Lower lobe of right lung (tissue), 2 donors: ENCODE measurements around the gene IP6K3. TPM values are rescaled to one million over a fixed set of nuclear protein-coding genes. Genes with fewer than 3 reads are reported as not detected.
A peak's percentile ranks its signal among the peaks of the same experiment; 100 is the strongest.

Experiments
- ATAC-seq, 2 donors: fragments of 200-7000 bp; cut with Tn5 transposase; one replicate each; pipeline ENCODE4 v1.9.1; 2020 to 2022; ENCODE audit warnings: mild to moderate bottlenecking in 2 of 2, moderate library complexity in 2 of 2
- DNase-seq: peaks from one replicate; pipeline ENCODE4 v3.0.0-alpha.2; 2020
- H3K27ac ChIP-seq: fragments of 200-600 bp; one replicate; pipeline ENCODE4 v1.8.0; 2022
- H3K27me3 ChIP-seq: fragments of 200-600 bp; one replicate; pipeline ENCODE4 v1.8.0; 2022; ENCODE audit warnings: low read depth
- H3K36me3 ChIP-seq: fragments of 200-600 bp; one replicate; pipeline ENCODE4 v1.8.0; 2022; ENCODE audit warnings: mild to moderate bottlenecking
- H3K4me1 ChIP-seq: fragments of 200-600 bp; one replicate; pipeline ENCODE4 v1.8.0; 2022
- H3K4me3 ChIP-seq: fragments of 200-600 bp; one replicate; pipeline ENCODE4 v1.8.0; 2022; ENCODE audit warnings: mild to moderate bottlenecking
- H3K9me3 ChIP-seq: fragments of 200-600 bp; one replicate; pipeline ENCODE4 v1.8.0; 2022
- CTCF ChIP-seq: fragments of 200-600 bp; IDR thresholded peaks from one replicate; pipeline ENCODE4 v1.8.0; 2022; ENCODE audit warnings: antibody characterized with exemption, mild to moderate bottlenecking
- intact Hi-C: fragments of 100-400 bp; cut with DNase I; formaldehyde crosslinking; loops from one replicate; pipeline ENCODE4 v1.11.0; 2022
- microRNA-seq: library from miRNA; unstranded; fragments of <30 nt; microRNA quantifications from one replicate; pipeline ENCODE4 v1.2.0, GENCODE V29; 2020; ENCODE audit warnings: borderline number of aligned reads
- total RNA-seq: library from RNA; stranded (reverse); fragmentation: NEBNext Ultra II Directional; extraction: Animal tissue kit (Norgen Biotek cat#: 25700); gene quantifications from one replicate; pipeline ENCODE4 v1.2.1, GENCODE V29; 2021
- donor health status: DM: no; HTN: yes; CAD: no; lungs with severe emphysema.

IP6K3 gene
- total RNA-seq, 1 donor from 2014 or later, result 3.5 TPM

GRCh38 chr6:33671744-33672072 is 75.0 kb downstream of the IP6K3 start:
- Histone ChIP-seq H3K9me3 (no peaks in the 10 kb centered on the region), H3K36me3 (peaks cover 99% of the 10 kb centered on the region), H3K4me1 (peaks cover 5% of the 10 kb centered on the region), H3K27ac (no peak overlapping the region), H3K4me3 (no peak overlapping the region), H3K27me3 (no peaks in the 10 kb centered on the region)
- ATAC-seq, result no peak
- intact Hi-C loops, result no loop called here
- TF ChIP-seq CTCF, result no peak
- DNase-seq, result no peak

Small RNA genes lying within 50 kb of the gene (microRNA-seq; reads per million reads assigned to microRNA genes)
- 5.0 reads per million, percentile 3 among the genes with 10 or more reads in this experiment for gene MIR3934

Other genes starting within 250 kb of the IP6K3 start
- 22.3 TPM for gene BAK1, start 166.6 kb downstream of the IP6K3 start, total RNA-seq
- gene ITPR3, start 125.6 kb downstream of the IP6K3 start, total RNA-seq, result 74.7 TPM
- 39.6 TPM for gene UQCC2, start 35.2 kb downstream of the IP6K3 start, total RNA-seq
- 53.6 TPM for gene LEMD2, start 42.2 kb upstream of the IP6K3 start, total RNA-seq
- not detected for gene MLN, start 57.1 kb upstream of the IP6K3 start, total RNA-seq